GM23338 (cell line): ENCODE results near the gene ESRRA.

ENCODE experiments used
- CTCF ChIP-seq, 2 experiments: fragments of 200-600 bp in 1 of 2; sonication (generic) in 1 of 2; conservative IDR thresholded peaks; 2 replicates each; pipeline versions ENCODE4 v1.5.1 to v1.6.1; 2016 to 2017; ENCODE audit warnings: antibody characterized with exemption in 2 of 2, low read depth in 2 of 2, mild to moderate bottlenecking in 2 of 2, moderate library complexity in 1 of 2
- JUNB ChIP-seq: IDR thresholded peaks from one replicate; pipeline ENCODE4 v1.6.1; 2016; ENCODE audit warnings: antibody characterized with exemption; ENCODE audit not compliant: unreplicated experiment

DNA sequence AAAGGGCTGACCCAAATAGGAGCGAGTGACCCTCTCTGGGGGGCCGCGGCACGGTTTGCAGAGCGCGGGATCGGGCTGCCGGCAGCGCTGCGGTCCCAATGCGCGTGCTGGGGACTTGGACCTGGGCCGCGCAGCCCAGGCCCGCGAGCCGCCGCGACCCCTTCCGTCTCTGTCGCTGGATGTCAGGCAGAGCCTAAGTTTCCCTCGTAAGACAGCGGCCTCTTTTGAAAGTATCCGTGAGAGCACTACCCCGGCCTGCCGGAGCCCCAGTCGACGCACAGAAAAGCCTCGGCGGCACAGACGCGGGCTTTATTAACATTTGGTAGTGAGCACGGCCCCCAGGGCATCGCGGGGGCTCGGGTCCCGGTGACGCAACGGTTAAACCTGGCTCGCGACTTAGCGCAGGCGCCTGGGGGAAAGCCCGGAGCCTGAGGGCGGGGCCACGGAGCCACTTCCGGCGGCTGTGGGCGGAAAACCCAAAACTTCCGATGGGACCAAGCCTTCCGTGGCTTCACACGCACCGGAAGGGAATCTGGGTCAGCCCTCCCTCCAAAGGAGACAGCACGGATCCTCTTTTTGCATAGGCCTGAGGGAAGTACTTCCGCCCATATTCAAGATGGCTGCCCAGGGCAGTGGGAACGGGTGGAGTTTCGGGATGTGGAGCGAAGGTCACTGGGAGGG lies 35.6 kb upstream of the ESRRA start:
- TF ChIP-seq CTCF (conservative IDR thresholded peaks at IDR 0.05; ENCODE audit: low read depth in 2 of 2) (peak in 1 of 2 experiments; percentile 3; a peak in 1 of 4 replicates), JUNB (no peak)
